ENCODE measurements around the gene HEG1. TPM values are rescaled to one million over a fixed set of nuclear protein-coding genes. Genes with fewer than 3 reads are reported as not detected.

The HEG1 gene
- total and polyA plus RNA-seq, 2 donors (not counting 3 experiments of a cell fraction or from before 2014, with no cell fraction given) = 50.1 to 106 TPM

DNA sequence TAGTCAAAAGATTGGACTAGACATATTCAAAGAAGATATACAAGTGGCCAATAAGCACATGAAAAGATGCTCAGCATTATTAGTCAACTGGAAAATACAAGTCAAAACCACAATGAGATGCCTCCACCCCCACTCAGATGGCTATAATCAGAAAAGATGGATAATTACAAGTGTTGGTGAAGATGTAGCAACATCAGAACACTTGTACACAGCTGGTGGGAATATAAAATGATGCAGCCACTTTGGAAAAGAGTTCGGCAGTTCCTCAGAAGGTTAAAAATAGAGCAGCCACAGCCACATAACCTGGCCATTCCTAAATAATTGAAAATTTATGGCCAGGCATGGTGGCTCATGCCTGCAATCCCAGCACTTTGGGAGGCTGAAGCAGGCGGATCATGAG is 38.4 kb downstream of the HEG1 start:
- POLR2A ChIA-PET = no interaction called here
- no peak for DNase-seq (ENCODE audit: low read depth, low spot score)
- no peaks in the 10 kb centered on the region for H4K20me1 ChIP-seq (replicated peaks; ENCODE audit: control insufficient read depth, extremely low read depth, insufficient read depth, low read length)

More for the DNA sequence above, 38.4 kb downstream of the HEG1 start:
- no peak for FAIRE-seq
- H3K9ac ChIP-seq (replicated peaks; ENCODE audit: extremely low read depth, insufficient read depth, low read length) = no peak overlapping the region
- H3K4me1 ChIP-seq (ENCODE audit: control insufficient read depth, extremely low read depth, insufficient read depth, low read length) = peaks cover 6% of the 10 kb centered on the region
- H3K4me2 ChIP-seq (ENCODE audit: insufficient read depth, low read length) = no peak overlapping the region
- intact Hi-C loops (cut with micrococcal nuclease) (no loop called here), dilution Hi-C loops (cut with MboI; ENCODE audit: extremely low pct_ligation_motif_present, low sequenced_read_pairs) (no loop called here)
- no TSS peak for BruUV-seq (replicated peaks)
- no peaks in the 10 kb centered on the region for H3K9me1 ChIP-seq (replicated peaks; ENCODE audit: control insufficient read depth, extremely low read depth, insufficient read depth, low read length)
- no peaks in the 10 kb centered on the region for H3K9me3 ChIP-seq (replicated peaks; ENCODE audit: control insufficient read depth, insufficient read depth, low read length)
- TF ChIP-seq, protein P1, sequence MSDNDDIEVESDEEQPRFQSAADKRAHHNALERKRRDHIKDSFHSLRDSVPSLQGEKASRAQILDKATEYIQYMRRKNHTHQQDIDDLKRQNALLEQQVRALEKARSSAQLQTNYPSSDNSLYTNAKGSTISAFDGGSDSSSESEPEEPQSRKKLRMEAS (IDR thresholded peaks at IDR 0.05; ENCODE audit: insufficient read depth, insufficient read length) = no peak
- no peak for TF ChIP-seq POLR2A (IDR thresholded peaks at IDR 0.05; ENCODE audit: low read depth, low read length)
- TF ChIP-seq EZH2 (IDR thresholded peaks at IDR 0.05; ENCODE audit: borderline replicate concordance, low read depth, low read length, severe bottlenecking) = no peak
- no peak for TF ChIP-seq CTCF (IDR thresholded peaks at IDR 0.05; ENCODE audit: extremely low read depth in 1 of 2, insufficient read depth in 1 of 2, low read depth in 1 of 2, low read length in 2 of 2)
- no peak for TF ChIP-seq FOS (IDR thresholded peaks at IDR 0.05; ENCODE audit: borderline replicate concordance, insufficient read depth, low read length)
- no peak for TF ChIP-seq MYC (IDR thresholded peaks at IDR 0.05; ENCODE audit: low read depth, low read length)
- TF ChIP-seq JUN (IDR thresholded peaks at IDR 0.05; ENCODE audit: borderline replicate concordance, insufficient read depth, insufficient read length, low read depth) = no peak
- no peak for TF ChIP-seq POLR2AphosphoS5 (IDR thresholded peaks at IDR 0.05; ENCODE audit: insufficient read depth, low read depth, low read length)
- TF ChIP-seq GATA2 (IDR thresholded peaks at IDR 0.05; ENCODE audit: insufficient read depth, insufficient read length, low read depth, low read length) = no peak
- CTCF ChIA-PET = interaction anchor here (1.3 kb wide), 1 partner anchor 8 kb away, joined by 6 read pairs; no protein-coding TSS in a partner anchor
- H3K4me3 ChIP-seq (replicated peaks in 1 of 3; ENCODE audit: insufficient read depth in 1 of 3, low read depth in 1 of 3, low read length in 3 of 3) = no peak overlapping the region
- no peak overlapping the region for H3K27ac ChIP-seq (ENCODE audit: insufficient read depth, low read depth, low read length)
- H3K79me2 ChIP-seq (ENCODE audit: control insufficient read depth, insufficient read depth, low read length) = no peaks in the 10 kb centered on the region
- no peak overlapping the region for H2AFZ ChIP-seq (ENCODE audit: low read depth, low read length)
- no peaks in the 10 kb centered on the region for H3K27me3 ChIP-seq (ENCODE audit: control insufficient read depth in 2 of 2, insufficient read depth in 2 of 2, low read length in 2 of 2)
- H3K36me3 ChIP-seq (ENCODE audit: control insufficient read depth in 2 of 2, extremely low read depth in 1 of 2, insufficient read depth in 2 of 2, low read length in 2 of 2) = peaks cover 16 to 36% of the 10 kb centered on the region in 2 experiments
